WTC11 (cell line): ENCODE measurements around the gene ZBTB16. TPM values are rescaled to one million over a fixed set of nuclear protein-coding genes. Genes with fewer than 3 reads are reported as not detected.

Source experiments
- ATAC-seq: fragments of 200-7000 bp; cut with Tn5 transposase; 2 replicates; pipeline ENCODE4 v1.10.0; 2021; ENCODE audit warnings: mild to moderate bottlenecking, moderate library complexity
- CTCF ChIA-PET: fragments of 300-600 bp; sonication (Branson Sonifier 250); formaldehyde crosslinking; loops from one replicate; lab custom pipeline; 2021; ENCODE audit warnings: antibody characterized with exemption; lab: Charles Lee
- POLR2A ChIA-PET: fragments of 350-600 bp; sonication (Branson Sonifier 250); formaldehyde crosslinking; loops from one replicate; lab custom pipeline; 2021; ENCODE audit warnings: antibody characterized with exemption; lab: Charles Lee
- DNase-seq: peaks from one replicate; pipeline ENCODE4 v3.0.0; 2021; ENCODE audit warnings: low spot score
- H3K27ac Mint-ChIP-seq: 2 replicates; pipeline ENCODE4 v1.8.0; 2021; ENCODE audit warnings: mixed read lengths
- H3K27me3 Mint-ChIP-seq: 2 replicates; pipeline ENCODE4 v1.8.0; 2021; ENCODE audit warnings: low read depth, mild to moderate bottlenecking, moderate library complexity, mixed read lengths
- H3K36me3 Mint-ChIP-seq: 2 replicates; pipeline ENCODE4 v1.8.0; 2021; ENCODE audit warnings: mixed read lengths
- H3K4me1 Mint-ChIP-seq: 2 replicates; pipeline ENCODE4 v1.8.0; 2022; ENCODE audit warnings: mixed read lengths
- H3K4me3 Mint-ChIP-seq: 2 replicates; pipeline ENCODE4 v1.8.0; 2021; ENCODE audit warnings: mild to moderate bottlenecking, moderate library complexity, mixed read lengths
- H3K9me3 Mint-ChIP-seq: 2 replicates; pipeline ENCODE4 v1.8.0; 2021; ENCODE audit warnings: mixed read lengths
- E2F1 ChIP-seq: sonication (generic); formaldehyde crosslinking; IDR thresholded peaks from 2 replicates; pipeline ENCODE4 v1.8.0; 2022; ENCODE audit warnings: mild to moderate bottlenecking, missing genetic modification reagents
- EMX1 ChIP-seq: fragments of 250-450 bp; sonication (Bioruptor Pico); IDR thresholded peaks from 2 replicates; pipeline ENCODE4 v1.8.0; 2021; ENCODE audit warnings: mild to moderate bottlenecking
- FOXJ3 ChIP-seq: sonication (generic); formaldehyde crosslinking; IDR thresholded peaks from 2 replicates; pipeline ENCODE4 v1.9.0; 2021; ENCODE audit warnings: missing genetic modification reagents, mild to moderate bottlenecking, borderline replicate concordance
- GABPB1 ChIP-seq: sonication (generic); formaldehyde crosslinking; IDR thresholded peaks from 2 replicates; pipeline ENCODE4 v1.8.1; 2023; ENCODE audit warnings: mild to moderate bottlenecking, missing genetic modification reagents
- NFYB ChIP-seq: sonication (generic); formaldehyde crosslinking; conservative IDR thresholded peaks from 2 replicates; pipeline ENCODE4 v1.8.0; 2022; ENCODE audit warnings: low read depth, missing genetic modification reagents
- OVOL2 ChIP-seq: fragments of 250-450 bp; sonication (Bioruptor Pico); IDR thresholded peaks from 2 replicates; pipeline ENCODE4 v1.9.0; 2021; ENCODE audit warnings: mild to moderate bottlenecking, borderline replicate concordance
- PREB ChIP-seq: sonication (generic); formaldehyde crosslinking; IDR thresholded peaks from 2 replicates; pipeline ENCODE4 v1.8.1; 2022; ENCODE audit warnings: mild to moderate bottlenecking, missing genetic modification reagents, moderate library complexity, borderline replicate concordance
- SMAD3 ChIP-seq: sonication (generic); formaldehyde crosslinking; IDR thresholded peaks from 2 replicates; pipeline ENCODE4 v1.8.0; 2022; ENCODE audit warnings: missing genetic modification reagents, mild to moderate bottlenecking, borderline replicate concordance
- TEAD1 ChIP-seq: sonication (generic); formaldehyde crosslinking; IDR thresholded peaks from 2 replicates; pipeline ENCODE4 v1.8.0; 2022; ENCODE audit warnings: mild to moderate bottlenecking, missing genetic modification reagents
- ZNF396 ChIP-seq: fragments of 250-450 bp; sonication (Bioruptor Pico); IDR thresholded peaks from 2 replicates; pipeline ENCODE4 v1.8.0; 2021; ENCODE audit warnings: mild to moderate bottlenecking, moderate library complexity, borderline replicate concordance
- total RNA-seq: library from RNA; stranded (reverse); gene quantifications from 3 replicates; pipeline ENCODE4 v1.2.3, GENCODE V29; 2021
- TF ChIP-seq, protein P1 (sequence below): fragments of 250-450 bp; sonication (Bioruptor Pico); IDR thresholded peaks from 2 replicates; pipeline ENCODE4 v1.9.0; 2021; ENCODE audit warnings: moderate library complexity, mild to moderate bottlenecking, inconsistent platforms, borderline replicate concordance
- TF ChIP-seq, protein P2 (sequence below): sonication (generic); formaldehyde crosslinking; IDR thresholded peaks from 2 replicates; pipeline ENCODE4 v1.8.1; 2022; ENCODE audit warnings: low read depth, mild to moderate bottlenecking, moderate library complexity, missing genetic modification reagents, borderline replicate concordance
- TF ChIP-seq, protein P3 (sequence below): fragments of 250-450 bp; sonication (Bioruptor Pico); IDR thresholded peaks from 2 replicates; pipeline ENCODE4 v1.9.0; 2021; ENCODE audit warnings: mild to moderate bottlenecking, borderline replicate concordance
- TF ChIP-seq, protein P4 (sequence below): fragments of 250-450 bp; sonication (Bioruptor Pico); IDR thresholded peaks from 2 replicates; pipeline ENCODE4 v1.9.0; 2021; ENCODE audit warnings: mild to moderate bottlenecking
- TF ChIP-seq, protein P5 (sequence below): sonication (generic); formaldehyde crosslinking; IDR thresholded peaks from 2 replicates; pipeline ENCODE4 v1.8.1; 2023; ENCODE audit warnings: mild to moderate bottlenecking, missing genetic modification reagents, borderline replicate concordance
- TF ChIP-seq, protein P6 (sequence below): sonication (generic); formaldehyde crosslinking; IDR thresholded peaks from 2 replicates; pipeline ENCODE4 v1.8.0; 2023; ENCODE audit warnings: missing genetic modification reagents, mild to moderate bottlenecking, borderline replicate concordance

ZBTB16 gene
- total RNA-seq, 1 experiment from 2014 or later: 0.57 TPM

GRCh38 chr11:114166362-114166761, 106.9 kb downstream of the ZBTB16 start:
- TF ChIP-seq NFYB (CRISPR knock-in tag) (no peak), EMX1 (CRISPR knock-in tag) (no peak), OVOL2 (no peak), GABPB1 (CRISPR knock-in tag) (no peak), TEAD1 (CRISPR knock-in tag) (no peak), ZNF396 (no peak), E2F1 (no peak), SMAD3 (CRISPR knock-in tag) (no peak), FOXJ3 (no peak), PREB (no peak)
- TF ChIP-seq, protein P1, sequence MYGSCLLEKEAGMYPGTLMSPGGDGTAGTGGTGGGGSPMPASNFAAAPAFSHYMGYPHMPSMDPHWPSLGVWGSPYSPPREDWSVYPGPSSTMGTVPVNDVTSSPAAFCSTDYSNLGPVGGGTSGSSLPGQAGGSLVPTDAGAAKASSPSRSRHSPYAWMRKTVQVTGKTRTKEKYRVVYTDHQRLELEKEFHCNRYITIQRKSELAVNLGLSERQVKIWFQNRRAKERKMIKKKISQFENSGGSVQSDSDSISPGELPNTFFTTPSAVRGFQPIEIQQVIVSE (CRISPR knock-in tag): no peak
- TF ChIP-seq, protein P2, sequence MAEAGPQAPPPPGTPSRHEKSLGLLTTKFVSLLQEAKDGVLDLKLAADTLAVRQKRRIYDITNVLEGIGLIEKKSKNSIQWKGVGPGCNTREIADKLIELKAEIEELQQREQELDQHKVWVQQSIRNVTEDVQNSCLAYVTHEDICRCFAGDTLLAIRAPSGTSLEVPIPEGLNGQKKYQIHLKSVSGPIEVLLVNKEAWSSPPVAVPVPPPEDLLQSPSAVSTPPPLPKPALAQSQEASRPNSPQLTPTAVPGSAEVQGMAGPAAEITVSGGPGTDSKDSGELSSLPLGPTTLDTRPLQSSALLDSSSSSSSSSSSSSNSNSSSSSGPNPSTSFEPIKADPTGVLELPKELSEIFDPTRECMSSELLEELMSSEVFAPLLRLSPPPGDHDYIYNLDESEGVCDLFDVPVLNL (CRISPR knock-in tag): no peak
- TF ChIP-seq, protein P3, sequence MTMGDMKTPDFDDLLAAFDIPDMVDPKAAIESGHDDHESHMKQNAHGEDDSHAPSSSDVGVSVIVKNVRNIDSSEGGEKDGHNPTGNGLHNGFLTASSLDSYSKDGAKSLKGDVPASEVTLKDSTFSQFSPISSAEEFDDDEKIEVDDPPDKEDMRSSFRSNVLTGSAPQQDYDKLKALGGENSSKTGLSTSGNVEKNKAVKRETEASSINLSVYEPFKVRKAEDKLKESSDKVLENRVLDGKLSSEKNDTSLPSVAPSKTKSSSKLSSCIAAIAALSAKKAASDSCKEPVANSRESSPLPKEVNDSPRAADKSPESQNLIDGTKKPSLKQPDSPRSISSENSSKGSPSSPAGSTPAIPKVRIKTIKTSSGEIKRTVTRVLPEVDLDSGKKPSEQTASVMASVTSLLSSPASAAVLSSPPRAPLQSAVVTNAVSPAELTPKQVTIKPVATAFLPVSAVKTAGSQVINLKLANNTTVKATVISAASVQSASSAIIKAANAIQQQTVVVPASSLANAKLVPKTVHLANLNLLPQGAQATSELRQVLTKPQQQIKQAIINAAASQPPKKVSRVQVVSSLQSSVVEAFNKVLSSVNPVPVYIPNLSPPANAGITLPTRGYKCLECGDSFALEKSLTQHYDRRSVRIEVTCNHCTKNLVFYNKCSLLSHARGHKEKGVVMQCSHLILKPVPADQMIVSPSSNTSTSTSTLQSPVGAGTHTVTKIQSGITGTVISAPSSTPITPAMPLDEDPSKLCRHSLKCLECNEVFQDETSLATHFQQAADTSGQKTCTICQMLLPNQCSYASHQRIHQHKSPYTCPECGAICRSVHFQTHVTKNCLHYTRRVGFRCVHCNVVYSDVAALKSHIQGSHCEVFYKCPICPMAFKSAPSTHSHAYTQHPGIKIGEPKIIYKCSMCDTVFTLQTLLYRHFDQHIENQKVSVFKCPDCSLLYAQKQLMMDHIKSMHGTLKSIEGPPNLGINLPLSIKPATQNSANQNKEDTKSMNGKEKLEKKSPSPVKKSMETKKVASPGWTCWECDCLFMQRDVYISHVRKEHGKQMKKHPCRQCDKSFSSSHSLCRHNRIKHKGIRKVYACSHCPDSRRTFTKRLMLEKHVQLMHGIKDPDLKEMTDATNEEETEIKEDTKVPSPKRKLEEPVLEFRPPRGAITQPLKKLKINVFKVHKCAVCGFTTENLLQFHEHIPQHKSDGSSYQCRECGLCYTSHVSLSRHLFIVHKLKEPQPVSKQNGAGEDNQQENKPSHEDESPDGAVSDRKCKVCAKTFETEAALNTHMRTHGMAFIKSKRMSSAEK (CRISPR knock-in tag): no peak
- TF ChIP-seq, protein P4, sequence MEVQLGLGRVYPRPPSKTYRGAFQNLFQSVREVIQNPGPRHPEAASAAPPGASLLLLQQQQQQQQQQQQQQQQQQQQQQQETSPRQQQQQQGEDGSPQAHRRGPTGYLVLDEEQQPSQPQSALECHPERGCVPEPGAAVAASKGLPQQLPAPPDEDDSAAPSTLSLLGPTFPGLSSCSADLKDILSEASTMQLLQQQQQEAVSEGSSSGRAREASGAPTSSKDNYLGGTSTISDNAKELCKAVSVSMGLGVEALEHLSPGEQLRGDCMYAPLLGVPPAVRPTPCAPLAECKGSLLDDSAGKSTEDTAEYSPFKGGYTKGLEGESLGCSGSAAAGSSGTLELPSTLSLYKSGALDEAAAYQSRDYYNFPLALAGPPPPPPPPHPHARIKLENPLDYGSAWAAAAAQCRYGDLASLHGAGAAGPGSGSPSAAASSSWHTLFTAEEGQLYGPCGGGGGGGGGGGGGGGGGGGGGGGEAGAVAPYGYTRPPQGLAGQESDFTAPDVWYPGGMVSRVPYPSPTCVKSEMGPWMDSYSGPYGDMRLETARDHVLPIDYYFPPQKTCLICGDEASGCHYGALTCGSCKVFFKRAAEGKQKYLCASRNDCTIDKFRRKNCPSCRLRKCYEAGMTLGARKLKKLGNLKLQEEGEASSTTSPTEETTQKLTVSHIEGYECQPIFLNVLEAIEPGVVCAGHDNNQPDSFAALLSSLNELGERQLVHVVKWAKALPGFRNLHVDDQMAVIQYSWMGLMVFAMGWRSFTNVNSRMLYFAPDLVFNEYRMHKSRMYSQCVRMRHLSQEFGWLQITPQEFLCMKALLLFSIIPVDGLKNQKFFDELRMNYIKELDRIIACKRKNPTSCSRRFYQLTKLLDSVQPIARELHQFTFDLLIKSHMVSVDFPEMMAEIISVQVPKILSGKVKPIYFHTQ (CRISPR knock-in tag): no peak
- TF ChIP-seq, protein P5, sequence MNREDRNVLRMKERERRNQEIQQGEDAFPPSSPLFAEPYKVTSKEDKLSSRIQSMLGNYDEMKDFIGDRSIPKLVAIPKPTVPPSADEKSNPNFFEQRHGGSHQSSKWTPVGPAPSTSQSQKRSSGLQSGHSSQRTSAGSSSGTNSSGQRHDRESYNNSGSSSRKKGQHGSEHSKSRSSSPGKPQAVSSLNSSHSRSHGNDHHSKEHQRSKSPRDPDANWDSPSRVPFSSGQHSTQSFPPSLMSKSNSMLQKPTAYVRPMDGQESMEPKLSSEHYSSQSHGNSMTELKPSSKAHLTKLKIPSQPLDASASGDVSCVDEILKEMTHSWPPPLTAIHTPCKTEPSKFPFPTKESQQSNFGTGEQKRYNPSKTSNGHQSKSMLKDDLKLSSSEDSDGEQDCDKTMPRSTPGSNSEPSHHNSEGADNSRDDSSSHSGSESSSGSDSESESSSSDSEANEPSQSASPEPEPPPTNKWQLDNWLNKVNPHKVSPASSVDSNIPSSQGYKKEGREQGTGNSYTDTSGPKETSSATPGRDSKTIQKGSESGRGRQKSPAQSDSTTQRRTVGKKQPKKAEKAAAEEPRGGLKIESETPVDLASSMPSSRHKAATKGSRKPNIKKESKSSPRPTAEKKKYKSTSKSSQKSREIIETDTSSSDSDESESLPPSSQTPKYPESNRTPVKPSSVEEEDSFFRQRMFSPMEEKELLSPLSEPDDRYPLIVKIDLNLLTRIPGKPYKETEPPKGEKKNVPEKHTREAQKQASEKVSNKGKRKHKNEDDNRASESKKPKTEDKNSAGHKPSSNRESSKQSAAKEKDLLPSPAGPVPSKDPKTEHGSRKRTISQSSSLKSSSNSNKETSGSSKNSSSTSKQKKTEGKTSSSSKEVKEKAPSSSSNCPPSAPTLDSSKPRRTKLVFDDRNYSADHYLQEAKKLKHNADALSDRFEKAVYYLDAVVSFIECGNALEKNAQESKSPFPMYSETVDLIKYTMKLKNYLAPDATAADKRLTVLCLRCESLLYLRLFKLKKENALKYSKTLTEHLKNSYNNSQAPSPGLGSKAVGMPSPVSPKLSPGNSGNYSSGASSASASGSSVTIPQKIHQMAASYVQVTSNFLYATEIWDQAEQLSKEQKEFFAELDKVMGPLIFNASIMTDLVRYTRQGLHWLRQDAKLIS: no peak
- TF ChIP-seq, protein P6, sequence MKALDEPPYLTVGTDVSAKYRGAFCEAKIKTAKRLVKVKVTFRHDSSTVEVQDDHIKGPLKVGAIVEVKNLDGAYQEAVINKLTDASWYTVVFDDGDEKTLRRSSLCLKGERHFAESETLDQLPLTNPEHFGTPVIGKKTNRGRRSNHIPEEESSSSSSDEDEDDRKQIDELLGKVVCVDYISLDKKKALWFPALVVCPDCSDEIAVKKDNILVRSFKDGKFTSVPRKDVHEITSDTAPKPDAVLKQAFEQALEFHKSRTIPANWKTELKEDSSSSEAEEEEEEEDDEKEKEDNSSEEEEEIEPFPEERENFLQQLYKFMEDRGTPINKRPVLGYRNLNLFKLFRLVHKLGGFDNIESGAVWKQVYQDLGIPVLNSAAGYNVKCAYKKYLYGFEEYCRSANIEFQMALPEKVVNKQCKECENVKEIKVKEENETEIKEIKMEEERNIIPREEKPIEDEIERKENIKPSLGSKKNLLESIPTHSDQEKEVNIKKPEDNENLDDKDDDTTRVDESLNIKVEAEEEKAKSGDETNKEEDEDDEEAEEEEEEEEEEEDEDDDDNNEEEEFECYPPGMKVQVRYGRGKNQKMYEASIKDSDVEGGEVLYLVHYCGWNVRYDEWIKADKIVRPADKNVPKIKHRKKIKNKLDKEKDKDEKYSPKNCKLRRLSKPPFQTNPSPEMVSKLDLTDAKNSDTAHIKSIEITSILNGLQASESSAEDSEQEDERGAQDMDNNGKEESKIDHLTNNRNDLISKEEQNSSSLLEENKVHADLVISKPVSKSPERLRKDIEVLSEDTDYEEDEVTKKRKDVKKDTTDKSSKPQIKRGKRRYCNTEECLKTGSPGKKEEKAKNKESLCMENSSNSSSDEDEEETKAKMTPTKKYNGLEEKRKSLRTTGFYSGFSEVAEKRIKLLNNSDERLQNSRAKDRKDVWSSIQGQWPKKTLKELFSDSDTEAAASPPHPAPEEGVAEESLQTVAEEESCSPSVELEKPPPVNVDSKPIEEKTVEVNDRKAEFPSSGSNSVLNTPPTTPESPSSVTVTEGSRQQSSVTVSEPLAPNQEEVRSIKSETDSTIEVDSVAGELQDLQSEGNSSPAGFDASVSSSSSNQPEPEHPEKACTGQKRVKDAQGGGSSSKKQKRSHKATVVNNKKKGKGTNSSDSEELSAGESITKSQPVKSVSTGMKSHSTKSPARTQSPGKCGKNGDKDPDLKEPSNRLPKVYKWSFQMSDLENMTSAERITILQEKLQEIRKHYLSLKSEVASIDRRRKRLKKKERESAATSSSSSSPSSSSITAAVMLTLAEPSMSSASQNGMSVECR: no peak
- TF ChIP-seq, all 79 proteins: peak for 0
- no peaks in the 10 kb centered on the region for H3K27me3 Mint-ChIP-seq
- DNase-seq (no peak), ATAC-seq (no peak)
- ChIA-PET POLR2A (no interaction called here), CTCF (interaction anchor here (0.6 to 1.0 kb wide), 3 partner anchors 26 to 95 kb away, joined by 3 to 5 read pairs (median 3); no protein-coding TSS in a partner anchor)
- H3K4me1 Mint-ChIP-seq: peaks cover 32% of the 10 kb centered on the region
- no peaks in the 10 kb centered on the region for H3K9me3 Mint-ChIP-seq
- no peak overlapping the region for H3K4me3 Mint-ChIP-seq
- H3K36me3 Mint-ChIP-seq: no peaks in the 10 kb centered on the region
- H3K27ac Mint-ChIP-seq: no peak overlapping the region
